Activated CD8-positive, alpha-beta T cell treated with anti-CD3 and anti-CD28 coated beads, Interleukin-2, amount 10 ng/mL, durations not matched to agents 7 days and 5 days (primary cell): ENCODE data around the gene C2CD3. TPM values are rescaled to one million over a fixed set of nuclear protein-coding genes. Genes with fewer than 3 reads are reported as not detected.

Source experiments
- total RNA-seq, 2 experiments: library from RNA; stranded (reverse); gene quantifications; one replicate each; pipeline ENCODE4 v1.2.3, GENCODE V29; 2021

C2CD3 gene
- total RNA-seq, 2 experiments from 2014 or later = 36.0 to 44.2 TPM

Other genes starting within 250 kb of the C2CD3 start
- not detected for gene DNAJB13, start 220.0 kb downstream of the C2CD3 start, total RNA-seq
- gene UCP2, start 188.2 kb downstream of the C2CD3 start, total RNA-seq = 100 to 1,000 TPM; 205 to 218 TPM
- 1 to 10 TPM; 2.9 TPM for gene UCP3, start 161.9 kb downstream of the C2CD3 start, total RNA-seq
- 10 to 100 TPM; 28.6 to 29.6 TPM for gene PPME1, start 287 bp upstream of the C2CD3 start, total RNA-seq
- gene P4HA3, start 140.6 kb upstream of the C2CD3 start, total RNA-seq = not detected
- gene PGM2L1, start 227.4 kb upstream of the C2CD3 start, total RNA-seq = 1 to 10 TPM; 6.1 to 6.5 TPM